Astrocyte of the cerebellum (primary cell): ENCODE results near the gene AARS1.
"Not testable (repeated sequence)": the region's sequence is repeated elsewhere in the genome, so short reads cannot be mapped to it uniquely, and the experiment has no call there.

Experiments used
- DNase-seq: peaks from one replicate; pipeline ENCODE4 v3.0.0-alpha.2; 2011; ENCODE audit warnings: low read depth
- H3K4me3 ChIP-seq: 2 replicates; pipeline ENCODE4 v1.5.1; 2011; ENCODE audit warnings: mild to moderate bottlenecking, low read depth, low read length, moderate library complexity
- in situ Hi-C: cut with HindIII; loops from 2 replicates; pipeline ENCODE4 v1.10.0; 2017; ENCODE audit warnings: low sequenced_read_pairs

The AARS1 gene

DNA sequence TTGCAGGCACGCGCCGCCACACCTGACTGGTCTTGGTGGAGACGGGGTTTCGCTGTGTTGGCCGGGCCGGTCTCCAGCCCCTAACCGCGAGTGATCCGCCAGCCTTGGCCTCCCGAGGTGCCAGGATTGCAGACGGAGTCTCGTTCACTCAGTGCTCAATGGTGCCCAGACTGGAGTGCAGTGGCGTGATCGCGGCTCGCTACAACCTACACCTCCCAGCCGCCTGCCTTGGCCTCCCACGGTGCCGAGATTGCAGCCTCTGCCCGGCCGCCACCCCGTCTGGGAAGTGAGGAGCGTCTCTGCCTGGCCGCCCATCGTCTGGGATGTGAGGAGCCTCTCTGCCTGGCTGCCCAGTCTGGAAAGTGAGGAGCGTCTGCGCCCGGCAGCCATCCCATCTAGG lies 85.3 kb downstream of the AARS1 start:
- in situ Hi-C loops, DNase-seq, H3K4me3 ChIP-seq: not testable (repeated sequence)

GRCh38 chr16:70203508-70203907 lies 85.8 kb downstream of the AARS1 start:
- in situ Hi-C loops, H3K4me3 ChIP-seq, DNase-seq: not testable (repeated sequence)
